ENCODE measurements around the gene RAI1.

GRCh38 chr17:17689312-17689711, 8.1 kb downstream of the RAI1 start:
- TF ChIP-seq, protein P1, sequence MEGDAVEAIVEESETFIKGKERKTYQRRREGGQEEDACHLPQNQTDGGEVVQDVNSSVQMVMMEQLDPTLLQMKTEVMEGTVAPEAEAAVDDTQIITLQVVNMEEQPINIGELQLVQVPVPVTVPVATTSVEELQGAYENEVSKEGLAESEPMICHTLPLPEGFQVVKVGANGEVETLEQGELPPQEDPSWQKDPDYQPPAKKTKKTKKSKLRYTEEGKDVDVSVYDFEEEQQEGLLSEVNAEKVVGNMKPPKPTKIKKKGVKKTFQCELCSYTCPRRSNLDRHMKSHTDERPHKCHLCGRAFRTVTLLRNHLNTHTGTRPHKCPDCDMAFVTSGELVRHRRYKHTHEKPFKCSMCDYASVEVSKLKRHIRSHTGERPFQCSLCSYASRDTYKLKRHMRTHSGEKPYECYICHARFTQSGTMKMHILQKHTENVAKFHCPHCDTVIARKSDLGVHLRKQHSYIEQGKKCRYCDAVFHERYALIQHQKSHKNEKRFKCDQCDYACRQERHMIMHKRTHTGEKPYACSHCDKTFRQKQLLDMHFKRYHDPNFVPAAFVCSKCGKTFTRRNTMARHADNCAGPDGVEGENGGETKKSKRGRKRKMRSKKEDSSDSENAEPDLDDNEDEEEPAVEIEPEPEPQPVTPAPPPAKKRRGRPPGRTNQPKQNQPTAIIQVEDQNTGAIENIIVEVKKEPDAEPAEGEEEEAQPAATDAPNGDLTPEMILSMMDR (IDR thresholded peaks at IDR 0.05 in 8 of 11, conservative IDR thresholded peaks at IDR 0.05 in 3 of 11), result no peak
- TF ChIP-seq POLR2A (IDR thresholded peaks at IDR 0.05) (no peak), POLR2AphosphoS5 (IDR thresholded peaks at IDR 0.05) (no peak)

Data from spleen (tissue), 7 donors.